Measurements from ENCODE around the gene LHFPL4. TPM values are rescaled to one million over a fixed set of nuclear protein-coding genes. Genes with fewer than 3 reads are reported as not detected.
"Not testable (repeated sequence)": the region's sequence is repeated elsewhere in the genome, so short reads cannot be mapped to it uniquely, and the experiment has no call there.

The LHFPL4 gene
- total RNA-seq, 4 donors from 2014 or later: under 0.01 TPM; not detected in 3

- Histone ChIP-seq H3K4me3 (no peak overlapping the region), H3K4me1 (peaks cover 0 to 14% (median 5%) of the 10 kb centered on the region in 4 donors), H3K9me3 (no peaks in the 10 kb centered on the region), H3K27me3 (peaks cover 0 to 25% of the 10 kb centered on the region in 2 donors), H3K36me3 (peaks cover 0 to 14% (median 0%) of the 10 kb centered on the region in 3 donors), H3K27ac (no peak overlapping the region)
- no peak for DNase-seq (ENCODE audit: low spot score in 2 of 2)
- WGBS, 2 donors: 70 to 71% methylated on average over 6 of the region's 6 CpGs
- TF ChIP-seq POLR2A (IDR thresholded peaks at IDR 0.05) (no peak), EP300 (IDR thresholded peaks at IDR 0.05) (no peak)
Measured at GRCh38 chr3:9496893-9497292, 56.7 kb downstream of the LHFPL4 start.

GRCh38 chr3:9494036-9494435 is 59.6 kb downstream of the LHFPL4 start:
- peaks cover 0 to 14% (median 0%) of the 10 kb centered on the region in 3 donors for H3K36me3 ChIP-seq
- H3K9me3 ChIP-seq; H3K4me1 ChIP-seq; H3K27me3 ChIP-seq; DNase-seq (ENCODE audit: low spot score in 2 of 2); H3K4me3 ChIP-seq; H3K27ac ChIP-seq: not testable (repeated sequence)
- 94% methylated on average over 15 of the region's 15 CpGs for WGBS, 2 donors

- no peak overlapping the region for H3K4me3 ChIP-seq
Measured at GRCh38 chr3:9491506-9491905, 62.1 kb downstream of the LHFPL4 start.

GRCh38 chr3:9485248-9485647 is 68.4 kb downstream of the LHFPL4 start:
- Histone ChIP-seq H3K4me1 (no peaks in the 10 kb centered on the region), H3K27ac (no peak overlapping the region), H3K4me3 (no peak overlapping the region), H3K36me3 (peaks cover 0 to 82% (median 0%) of the 10 kb centered on the region in 3 donors), H3K9me3 (peaks cover 0 to 17% (median 0%) of the 10 kb centered on the region in 4 donors), H3K27me3 (no peaks in the 10 kb centered on the region)
- no peak for TF ChIP-seq EP300 (IDR thresholded peaks at IDR 0.05)
- no peak for TF ChIP-seq CTCF (IDR thresholded peaks at IDR 0.05)
- no peak for TF ChIP-seq POLR2A (IDR thresholded peaks at IDR 0.05)
- DNase-seq (ENCODE audit: low spot score in 2 of 2): no peak
- WGBS, 2 donors: 97 to 98% methylated on average over 1 of the region's 1 CpG

More at GRCh38 chr3:9491506-9491905, 62.1 kb downstream of the LHFPL4 start:
- Histone ChIP-seq H3K36me3 (peaks cover 0 to 39% (median 0%) of the 10 kb centered on the region in 3 donors), H3K9me3 (peaks cover 0 to 17% (median 0%) of the 10 kb centered on the region in 4 donors), H3K27me3 (no peaks in the 10 kb centered on the region), H3K4me1 (no peaks in the 10 kb centered on the region), H3K27ac (no peak overlapping the region)
- 50 to 61% methylated on average over 3 of the region's 3 CpGs for WGBS, 2 donors
- TF ChIP-seq POLR2A (IDR thresholded peaks at IDR 0.05) (no peak), EP300 (IDR thresholded peaks at IDR 0.05) (no peak), CTCF (IDR thresholded peaks at IDR 0.05) (no peak)
- no peak for DNase-seq (ENCODE audit: low spot score in 2 of 2)

- WGBS, 2 donors: 78 to 100% methylated on average over 1 of the region's 1 CpG
- no peak for DNase-seq (ENCODE audit: low spot score in 2 of 2)
- no peak overlapping the region for H3K4me3 ChIP-seq
- no peak overlapping the region for H3K27ac ChIP-seq
- no peaks in the 10 kb centered on the region for H3K27me3 ChIP-seq
- no peak for TF ChIP-seq POLR2A (IDR thresholded peaks at IDR 0.05)
- no peak for TF ChIP-seq CTCF (IDR thresholded peaks at IDR 0.05)
- TF ChIP-seq EP300 (IDR thresholded peaks at IDR 0.05): no peak
- no peaks in the 10 kb centered on the region for H3K9me3 ChIP-seq
- H3K4me1 ChIP-seq: no peaks in the 10 kb centered on the region
- peaks cover 0 to 96% (median 9%) of the 10 kb centered on the region in 3 donors for H3K36me3 ChIP-seq
Measured at GRCh38 chr3:9480265-9480664, 73.4 kb downstream of the LHFPL4 start.

- peaks cover 9 to 100% (median 21%) of the 10 kb centered on the region in 3 donors for H3K36me3 ChIP-seq
- no peaks in the 10 kb centered on the region for H3K9me3 ChIP-seq
- H3K27me3 ChIP-seq: no peaks in the 10 kb centered on the region
- H3K4me1 ChIP-seq: no peaks in the 10 kb centered on the region
- no peak overlapping the region for H3K27ac ChIP-seq
- no peak for TF ChIP-seq POLR2A (IDR thresholded peaks at IDR 0.05)
- no peak for TF ChIP-seq EP300 (IDR thresholded peaks at IDR 0.05)
- no peak for TF ChIP-seq CTCF (IDR thresholded peaks at IDR 0.05)
- no peak overlapping the region for H3K4me3 ChIP-seq
- no peak for DNase-seq (ENCODE audit: low spot score in 2 of 2)
- WGBS, 2 donors: 80 to 88% methylated on average over 5 of the region's 5 CpGs
Measured at GRCh38 chr3:9476935-9477334, 76.7 kb downstream of the LHFPL4 start.
